Uterus (tissue), 4 donors: ENCODE measurements around the gene HMGCS2. TPM values are rescaled to one million over a fixed set of nuclear protein-coding genes. Genes with fewer than 3 reads are reported as not detected.

Source experiments
- DNase-seq, 2 donors: peaks; one replicate each; pipeline ENCODE4 v3.0.0-alpha.2; 2019 to 2020
- H3K27ac ChIP-seq, 2 donors: fragments of 200-600 bp; sonication (generic); 1 replicate in 1 of 2; 2 replicates in 1 of 2; pipeline ENCODE4 v1.5.1; 2016 to 2018
- H3K27me3 ChIP-seq, 2 donors: fragments of 200-600 bp; sonication (generic); one replicate each; pipeline ENCODE4 v1.5.1; 2018 to 2019; ENCODE audit warnings: control low read depth in 1 of 2
- H3K36me3 ChIP-seq, 2 donors: fragments of 200-600 bp; sonication (generic); one replicate each; pipeline ENCODE4 v1.5.1; 2019; ENCODE audit warnings: control low read depth in 1 of 2
- H3K4me1 ChIP-seq, 2 donors: fragments of 200-600 bp; sonication (generic); one replicate each; pipeline ENCODE4 v1.5.1; 2018 to 2019; ENCODE audit warnings: control low read depth in 1 of 2
- H3K4me3 ChIP-seq, 2 donors: fragments of 200-600 bp; sonication (generic); 1 replicate in 1 of 2; 2 replicates in 1 of 2; pipeline ENCODE4 v1.5.1; 2018 to 2019; ENCODE audit warnings: mild to moderate bottlenecking in 1 of 2
- H3K9me3 ChIP-seq, 2 donors: fragments of 200-600 bp; sonication (generic); one replicate each; pipeline ENCODE4 v1.5.1; 2019; ENCODE audit warnings: control low read depth in 1 of 2
- POLR2A ChIP-seq, 2 donors: fragments of 450-650 bp; IDR thresholded peaks; one replicate each; pipeline ENCODE4 v1.6.1; 2016; ENCODE audit warnings: antibody characterized with exemption in 2 of 2, mild to moderate bottlenecking in 1 of 2, moderate library complexity in 1 of 2
- intact Hi-C: fragments of 100-400 bp; cut with DNase I; formaldehyde crosslinking; loops from one replicate; pipeline ENCODE4 v1.15.1; 2023; ENCODE audit warnings: low total_unique reads
- total RNA-seq, 4 donors: library from RNA; depleted of rRNA in 3 of 4; stranded (reverse); fragments of >200 nt in 3 of 4; gene quantifications; one replicate each; pipeline versions ENCODE4 v1.1.0 to v1.2.4, GENCODE V29; 2014 to 2023
- TF ChIP-seq, protein P1 (sequence below), 4 experiments: fragments of 200-600 bp in 2 of 4; fragments of 450-650 bp in 2 of 4; sonication (generic) in 2 of 4; IDR thresholded peaks; one replicate each; pipeline ENCODE4 v1.5.1; 2016 to 2019; ENCODE audit warnings: antibody characterized with exemption in 4 of 4, mild to moderate bottlenecking in 2 of 4, moderate library complexity in 1 of 4
- donor health status: DM: yes; HTN: yes; CAD: no.

The HMGCS2 gene
- total RNA-seq, 4 donors from 2014 or later, result 0.29 TPM; not detected in 3

DNA sequence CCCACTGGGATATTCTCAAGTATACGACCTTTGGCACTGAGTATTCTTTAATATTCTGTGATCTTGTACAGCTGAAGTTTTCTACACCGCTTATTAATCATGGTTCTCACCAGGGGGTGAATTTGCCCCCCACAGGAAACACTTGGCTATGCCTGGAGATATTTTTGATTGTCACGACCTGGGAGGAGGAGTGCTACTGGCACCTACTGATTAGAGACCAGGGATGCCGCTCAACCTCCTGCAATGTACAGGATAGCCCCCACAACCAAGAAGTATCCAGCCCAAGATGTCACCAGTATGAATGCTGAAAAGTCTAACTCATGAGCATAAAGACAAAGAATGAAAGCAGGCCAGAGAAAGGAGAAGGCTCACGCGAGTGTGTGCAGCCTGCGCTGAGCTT, 28.9 kb upstream of the HMGCS2 start:
- no peak overlapping the region for H3K27ac ChIP-seq
- intact Hi-C loops, result no loop called here

DNA sequence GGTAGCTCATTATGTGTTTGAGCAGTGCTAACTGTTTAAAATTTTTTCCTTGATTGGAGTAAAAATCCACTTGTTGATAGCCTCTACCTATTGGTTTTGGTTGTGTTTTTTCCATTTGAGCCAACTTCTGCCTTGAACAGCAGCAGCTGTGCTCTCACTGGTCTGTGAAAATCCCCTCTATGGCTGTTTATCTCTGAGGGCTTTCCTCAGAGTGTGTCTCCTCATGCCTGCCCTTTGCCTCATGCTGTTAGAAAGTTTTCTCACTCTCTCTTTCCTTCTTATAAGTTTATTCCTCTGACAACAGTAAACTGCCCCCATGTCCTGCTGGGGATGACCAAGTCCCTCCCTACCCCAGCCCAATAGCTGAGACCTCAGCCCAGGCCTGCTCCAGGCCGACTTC, 28.5 kb upstream of the HMGCS2 start:
- no peaks in the 10 kb centered on the region for H3K9me3 ChIP-seq
- no peak overlapping the region for H3K4me3 ChIP-seq
- intact Hi-C loops, result no loop called here
- DNase-seq, result no peak
- H3K4me1 ChIP-seq, result no peaks in the 10 kb centered on the region
- no peaks in the 10 kb centered on the region for H3K36me3 ChIP-seq
- TF ChIP-seq, protein P1, sequence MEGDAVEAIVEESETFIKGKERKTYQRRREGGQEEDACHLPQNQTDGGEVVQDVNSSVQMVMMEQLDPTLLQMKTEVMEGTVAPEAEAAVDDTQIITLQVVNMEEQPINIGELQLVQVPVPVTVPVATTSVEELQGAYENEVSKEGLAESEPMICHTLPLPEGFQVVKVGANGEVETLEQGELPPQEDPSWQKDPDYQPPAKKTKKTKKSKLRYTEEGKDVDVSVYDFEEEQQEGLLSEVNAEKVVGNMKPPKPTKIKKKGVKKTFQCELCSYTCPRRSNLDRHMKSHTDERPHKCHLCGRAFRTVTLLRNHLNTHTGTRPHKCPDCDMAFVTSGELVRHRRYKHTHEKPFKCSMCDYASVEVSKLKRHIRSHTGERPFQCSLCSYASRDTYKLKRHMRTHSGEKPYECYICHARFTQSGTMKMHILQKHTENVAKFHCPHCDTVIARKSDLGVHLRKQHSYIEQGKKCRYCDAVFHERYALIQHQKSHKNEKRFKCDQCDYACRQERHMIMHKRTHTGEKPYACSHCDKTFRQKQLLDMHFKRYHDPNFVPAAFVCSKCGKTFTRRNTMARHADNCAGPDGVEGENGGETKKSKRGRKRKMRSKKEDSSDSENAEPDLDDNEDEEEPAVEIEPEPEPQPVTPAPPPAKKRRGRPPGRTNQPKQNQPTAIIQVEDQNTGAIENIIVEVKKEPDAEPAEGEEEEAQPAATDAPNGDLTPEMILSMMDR (IDR thresholded peaks at IDR 0.05), result no peak
- no peak for TF ChIP-seq POLR2A (IDR thresholded peaks at IDR 0.05)
- H3K27me3 ChIP-seq, result no peaks in the 10 kb centered on the region
- H3K27ac ChIP-seq, result no peak overlapping the region

More for the DNA sequence above, 28.9 kb upstream of the HMGCS2 start:
- DNase-seq, result no peak
- Histone ChIP-seq H3K36me3 (no peaks in the 10 kb centered on the region), H3K4me3 (no peak overlapping the region), H3K4me1 (no peaks in the 10 kb centered on the region), H3K9me3 (no peaks in the 10 kb centered on the region), H3K27me3 (no peaks in the 10 kb centered on the region)
- TF ChIP-seq, protein P1 (IDR thresholded peaks at IDR 0.05), result no peak
- TF ChIP-seq POLR2A (IDR thresholded peaks at IDR 0.05), result no peak

DNA sequence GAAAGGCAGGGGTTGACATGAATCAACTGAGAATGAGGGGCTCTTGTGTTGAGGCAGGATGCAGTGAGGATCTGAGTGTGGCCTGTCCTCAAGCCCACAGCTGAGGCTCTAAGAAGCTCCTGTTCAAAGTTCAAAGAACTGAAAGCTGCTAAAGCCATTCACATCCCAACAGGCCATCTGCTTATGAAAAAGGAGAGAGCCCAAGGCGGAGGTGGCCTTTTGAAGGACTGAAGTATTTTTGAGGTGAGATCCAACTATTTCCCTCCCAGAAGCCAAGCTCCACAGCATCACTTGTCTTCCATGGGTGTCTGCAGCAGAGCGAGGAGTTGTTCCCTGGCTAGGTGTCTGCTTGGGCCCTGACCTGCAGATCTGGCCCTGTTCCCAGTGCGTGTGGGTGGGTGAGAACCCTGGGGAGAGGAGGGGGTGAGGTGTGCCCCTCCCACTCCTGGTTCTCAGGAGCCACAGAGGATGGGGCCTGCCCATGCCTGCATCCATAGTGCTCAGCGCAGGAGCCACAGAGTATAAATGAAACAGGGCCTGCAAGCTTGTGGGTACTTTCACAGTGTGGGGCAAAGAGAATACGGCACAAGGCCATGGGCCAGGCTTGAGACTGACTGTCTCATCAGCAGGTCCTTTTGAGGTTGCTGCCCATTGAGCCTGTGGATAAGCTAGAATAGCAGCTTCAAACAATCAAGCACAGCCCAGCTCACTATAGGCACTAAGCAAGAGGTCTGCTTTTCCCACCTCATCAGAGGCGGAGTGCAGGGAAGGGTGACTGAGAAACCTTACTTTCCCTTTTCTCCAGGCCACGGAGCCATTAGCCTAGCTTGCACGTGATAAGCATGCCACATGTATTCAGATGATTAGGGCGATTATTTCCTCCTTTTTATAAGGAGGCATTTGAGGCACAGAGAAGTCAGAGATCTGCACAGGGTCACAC, 26.8 kb upstream of the HMGCS2 start:
- Histone ChIP-seq H3K4me1 (no peaks in the 10 kb centered on the region), H3K36me3 (no peaks in the 10 kb centered on the region), H3K27me3 (no peaks in the 10 kb centered on the region), H3K4me3 (no peak overlapping the region), H3K27ac (no peak overlapping the region), H3K9me3 (no peaks in the 10 kb centered on the region)
- TF ChIP-seq, protein P1 (IDR thresholded peaks at IDR 0.05), result no peak
- TF ChIP-seq POLR2A (IDR thresholded peaks at IDR 0.05), result no peak
- intact Hi-C loops, result no loop called here
- DNase-seq, result no peak

DNA sequence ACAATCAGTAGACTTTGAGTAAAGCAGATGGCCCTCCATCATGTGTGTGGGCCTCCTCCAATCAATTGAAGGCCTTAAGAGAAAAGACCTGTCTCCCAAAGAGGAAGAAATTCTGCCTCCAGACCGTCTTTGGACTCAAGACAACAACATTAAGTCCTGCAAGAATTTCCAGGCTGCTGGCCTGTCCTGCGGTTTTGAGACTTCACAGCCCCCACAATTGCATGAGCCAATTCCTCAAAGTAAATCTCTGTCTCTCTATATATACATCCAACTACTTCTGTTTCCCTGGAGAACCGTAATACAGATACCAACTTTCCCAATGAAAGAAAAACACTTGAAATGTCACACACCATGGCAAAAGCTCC, 26.2 kb upstream of the HMGCS2 start:
- TF ChIP-seq POLR2A (IDR thresholded peaks at IDR 0.05), result no peak
- TF ChIP-seq, protein P1 (IDR thresholded peaks at IDR 0.05), result no peak
- DNase-seq, result no peak
- no peak overlapping the region for H3K27ac ChIP-seq

DNA sequence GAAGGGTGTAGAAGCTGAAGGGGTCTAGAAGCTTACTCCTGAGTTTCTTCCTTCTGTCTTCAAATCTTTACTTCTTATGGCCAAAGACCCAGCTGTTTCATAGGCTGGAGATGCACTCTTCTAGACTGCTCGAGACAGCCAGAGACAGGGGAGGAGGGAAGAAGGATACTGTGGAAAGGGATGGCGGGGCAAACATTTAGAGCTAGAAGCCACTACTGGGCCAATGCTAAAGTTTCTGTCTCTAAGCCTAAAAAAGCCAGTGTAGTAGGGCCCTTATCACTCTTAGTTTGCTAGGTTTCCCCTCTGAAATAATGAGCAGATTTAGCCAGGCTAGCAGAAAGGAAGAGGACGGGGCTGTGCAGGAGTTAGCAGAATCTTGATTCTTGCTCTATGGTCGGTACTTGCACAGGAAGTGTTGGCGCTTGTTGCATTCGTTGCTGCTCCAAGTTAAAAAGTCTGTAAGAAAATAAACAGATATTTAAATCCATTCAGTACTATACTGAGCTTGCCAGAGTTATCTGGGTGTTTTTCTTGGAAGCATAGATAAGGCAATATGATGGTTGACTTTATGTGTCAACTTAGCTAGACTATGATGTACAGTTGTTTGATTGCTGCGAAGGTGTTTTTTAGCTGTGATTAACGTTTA, 25.6 kb upstream of the HMGCS2 start:
- H3K27me3 ChIP-seq, result no peaks in the 10 kb centered on the region

More for the DNA sequence above, 26.2 kb upstream of the HMGCS2 start:
- H3K36me3 ChIP-seq, result no peaks in the 10 kb centered on the region
- intact Hi-C loops, result no loop called here
- no peak overlapping the region for H3K4me3 ChIP-seq
- no peaks in the 10 kb centered on the region for H3K4me1 ChIP-seq
- no peaks in the 10 kb centered on the region for H3K9me3 ChIP-seq
- no peaks in the 10 kb centered on the region for H3K27me3 ChIP-seq

More for the DNA sequence above, 25.6 kb upstream of the HMGCS2 start:
- Histone ChIP-seq H3K9me3 (no peaks in the 10 kb centered on the region), H3K4me1 (no peaks in the 10 kb centered on the region), H3K27ac (no peak overlapping the region), H3K4me3 (no peak overlapping the region), H3K36me3 (no peaks in the 10 kb centered on the region)
- TF ChIP-seq, protein P1 (IDR thresholded peaks at IDR 0.05), result no peak
- TF ChIP-seq POLR2A (IDR thresholded peaks at IDR 0.05), result no peak
- intact Hi-C loops, result no loop called here
- DNase-seq, result no peak
